Nephron (organoid): ENCODE measurements around the gene CELF5.

Experiments used
- H3K27ac Mint-ChIP-seq, 3 experiments: 2 replicates each; pipeline ENCODE4 v1.8.0; 2020; ENCODE audit warnings: mixed read lengths in 3 of 3, mild to moderate bottlenecking in 2 of 3, moderate library complexity in 1 of 3
- H3K27me3 Mint-ChIP-seq: 2 replicates; pipeline ENCODE4 v1.8.0; 2021; ENCODE audit warnings: low read depth, mild to moderate bottlenecking, moderate library complexity, mixed read lengths
- H3K36me3 Mint-ChIP-seq: 2 replicates; pipeline ENCODE4 v1.8.0; 2020; ENCODE audit warnings: low read depth, mixed read lengths
- H3K4me1 Mint-ChIP-seq: 2 replicates; pipeline ENCODE4 v1.8.0; 2020; ENCODE audit warnings: mixed read lengths
- H3K4me3 Mint-ChIP-seq, 3 experiments: 2 replicates each; pipeline ENCODE4 v1.8.0; 2020; ENCODE audit warnings: mild to moderate bottlenecking in 3 of 3, mixed read lengths in 3 of 3, moderate library complexity in 2 of 3
- H3K9me3 Mint-ChIP-seq: 2 replicates; pipeline ENCODE4 v1.8.0; 2020; ENCODE audit warnings: mixed read lengths
- TF ChIP-seq, protein P1 (sequence below), 3 experiments: fragments of 200-600 bp; sonication (generic); IDR thresholded peaks; one replicate each; pipeline ENCODE4 v1.5.0; 2021; ENCODE audit warnings: antibody characterized with exemption in 3 of 3; ENCODE audit not compliant: unreplicated experiment in 3 of 3

CELF5 gene

GRCh38 chr19:3207461-3208242, 16.8 kb upstream of the CELF5 start:
- H3K36me3 Mint-ChIP-seq, result no peaks in the 10 kb centered on the region
- H3K27ac Mint-ChIP-seq, result no peak overlapping the region

DNA sequence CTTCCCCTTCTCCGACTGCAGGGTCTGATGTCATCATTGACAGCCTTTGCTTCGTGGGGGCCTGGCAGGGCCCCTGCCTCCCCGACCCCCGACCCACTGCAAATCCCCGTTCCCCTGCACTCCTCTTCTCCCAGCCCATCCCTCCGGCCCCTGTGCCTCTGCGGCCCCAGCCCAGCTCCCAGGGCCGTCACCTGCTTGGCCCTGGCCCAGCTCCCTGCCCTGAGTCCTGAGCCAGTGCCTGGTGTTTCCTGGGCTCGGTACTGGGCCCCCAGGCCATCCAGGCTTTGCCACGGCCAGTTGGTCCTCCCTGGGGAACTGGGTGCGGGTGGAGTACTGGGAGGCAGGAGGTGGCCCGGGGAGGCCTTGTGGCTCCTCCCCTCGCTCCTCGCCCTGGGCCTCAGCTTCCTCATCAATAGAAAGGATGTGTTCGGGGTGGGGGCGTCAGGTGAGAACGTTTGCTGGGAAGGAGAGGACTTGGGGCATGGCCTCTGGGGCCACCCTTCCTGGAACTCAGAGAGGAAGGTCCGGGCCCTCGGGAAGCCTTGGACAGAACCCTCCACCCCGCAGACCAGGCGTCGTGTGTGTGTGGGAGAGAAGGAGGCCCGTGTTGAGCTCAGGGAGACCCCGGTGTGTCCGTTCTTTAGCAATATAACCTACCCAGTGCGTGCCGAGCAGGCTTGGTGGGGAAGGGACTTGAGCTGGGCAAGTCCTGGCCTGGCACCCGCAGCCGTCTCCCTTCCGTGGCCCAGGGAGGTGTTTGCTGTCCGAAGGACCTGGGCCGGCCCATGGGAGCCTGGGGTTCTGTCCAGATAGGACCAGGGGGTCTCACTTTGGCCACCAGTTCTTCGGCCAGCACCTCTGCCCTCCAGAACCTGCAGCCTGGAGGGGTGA, 15.9 kb upstream of the CELF5 start:
- Mint-ChIP-seq H3K9me3 (no peaks in the 10 kb centered on the region), H3K36me3 (no peaks in the 10 kb centered on the region), H3K4me1 (no peaks in the 10 kb centered on the region), H3K4me3 (no peak overlapping the region), H3K27ac (no peak overlapping the region), H3K27me3 (no peaks in the 10 kb centered on the region)
- TF ChIP-seq, protein P1, sequence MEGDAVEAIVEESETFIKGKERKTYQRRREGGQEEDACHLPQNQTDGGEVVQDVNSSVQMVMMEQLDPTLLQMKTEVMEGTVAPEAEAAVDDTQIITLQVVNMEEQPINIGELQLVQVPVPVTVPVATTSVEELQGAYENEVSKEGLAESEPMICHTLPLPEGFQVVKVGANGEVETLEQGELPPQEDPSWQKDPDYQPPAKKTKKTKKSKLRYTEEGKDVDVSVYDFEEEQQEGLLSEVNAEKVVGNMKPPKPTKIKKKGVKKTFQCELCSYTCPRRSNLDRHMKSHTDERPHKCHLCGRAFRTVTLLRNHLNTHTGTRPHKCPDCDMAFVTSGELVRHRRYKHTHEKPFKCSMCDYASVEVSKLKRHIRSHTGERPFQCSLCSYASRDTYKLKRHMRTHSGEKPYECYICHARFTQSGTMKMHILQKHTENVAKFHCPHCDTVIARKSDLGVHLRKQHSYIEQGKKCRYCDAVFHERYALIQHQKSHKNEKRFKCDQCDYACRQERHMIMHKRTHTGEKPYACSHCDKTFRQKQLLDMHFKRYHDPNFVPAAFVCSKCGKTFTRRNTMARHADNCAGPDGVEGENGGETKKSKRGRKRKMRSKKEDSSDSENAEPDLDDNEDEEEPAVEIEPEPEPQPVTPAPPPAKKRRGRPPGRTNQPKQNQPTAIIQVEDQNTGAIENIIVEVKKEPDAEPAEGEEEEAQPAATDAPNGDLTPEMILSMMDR (IDR thresholded peaks at IDR 0.05; ENCODE audit: unreplicated experiment in 3 of 3), result no peak

More at GRCh38 chr19:3207461-3208242, 16.8 kb upstream of the CELF5 start:
- no peaks in the 10 kb centered on the region for H3K27me3 Mint-ChIP-seq
- no peaks in the 10 kb centered on the region for H3K4me1 Mint-ChIP-seq
- TF ChIP-seq, protein P1 (IDR thresholded peaks at IDR 0.05; ENCODE audit: unreplicated experiment in 3 of 3), result no peak
- H3K4me3 Mint-ChIP-seq, result no peak overlapping the region
- H3K9me3 Mint-ChIP-seq, result no peaks in the 10 kb centered on the region

DNA sequence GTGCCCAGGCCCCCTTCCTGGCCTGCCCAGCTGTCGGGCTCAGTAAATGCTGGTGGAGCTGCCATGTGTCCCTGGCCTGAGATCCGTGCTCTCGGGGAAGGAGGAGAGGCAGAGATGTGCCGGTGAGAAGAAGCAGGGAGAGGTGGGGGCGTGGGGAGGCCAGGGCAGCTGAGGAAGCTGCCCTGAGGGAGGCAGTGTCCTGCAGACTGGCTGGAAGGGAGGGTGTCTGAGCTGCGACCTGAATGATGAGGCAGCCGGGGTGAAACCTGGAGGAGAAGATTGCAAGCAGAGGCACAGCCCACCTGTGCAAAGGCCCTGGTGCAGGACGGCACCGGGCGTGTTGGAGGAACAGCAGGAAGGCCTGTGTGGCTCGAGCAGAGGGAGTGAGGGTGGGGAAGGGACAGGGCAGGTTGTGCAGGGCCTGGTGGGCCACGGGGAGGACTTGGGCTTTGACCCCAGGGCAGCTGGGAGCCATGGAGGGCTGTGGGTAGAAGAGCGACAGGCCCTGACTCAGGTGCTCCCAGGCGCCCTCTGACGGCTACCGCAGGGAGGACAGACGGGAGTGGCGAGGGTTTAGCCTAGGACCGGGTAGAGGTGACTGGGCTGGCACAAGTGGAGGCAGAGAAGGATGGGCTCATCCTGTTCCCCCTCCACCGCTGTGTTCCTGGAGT, 14.0 kb upstream of the CELF5 start:
- Mint-ChIP-seq H3K36me3 (no peaks in the 10 kb centered on the region), H3K9me3 (no peaks in the 10 kb centered on the region), H3K27ac (no peak overlapping the region), H3K27me3 (no peaks in the 10 kb centered on the region), H3K4me1 (no peaks in the 10 kb centered on the region), H3K4me3 (no peak overlapping the region)
- TF ChIP-seq, protein P1 (IDR thresholded peaks at IDR 0.05; ENCODE audit: unreplicated experiment in 3 of 3), result peak; percentile 40 to 50 (median 43)

GRCh38 chr19:3211191-3211590, 13.3 kb upstream of the CELF5 start:
- TF ChIP-seq, protein P1 (IDR thresholded peaks at IDR 0.05; ENCODE audit: unreplicated experiment in 3 of 3), result no peak
- H3K27ac Mint-ChIP-seq, result no peak overlapping the region
- H3K27me3 Mint-ChIP-seq, result no peaks in the 10 kb centered on the region
- H3K36me3 Mint-ChIP-seq, result no peaks in the 10 kb centered on the region
- H3K9me3 Mint-ChIP-seq, result no peaks in the 10 kb centered on the region
- H3K4me1 Mint-ChIP-seq, result no peaks in the 10 kb centered on the region
- H3K4me3 Mint-ChIP-seq, result no peak overlapping the region

GRCh38 chr19:3213159-3213558, 11.3 kb upstream of the CELF5 start:
- H3K36me3 Mint-ChIP-seq, result no peaks in the 10 kb centered on the region
- H3K4me3 Mint-ChIP-seq, result no peak overlapping the region
- no peaks in the 10 kb centered on the region for H3K9me3 Mint-ChIP-seq

More at GRCh38 chr19:3213159-3213558, 11.3 kb upstream of the CELF5 start:
- Mint-ChIP-seq H3K27me3 (no peaks in the 10 kb centered on the region), H3K4me1 (no peaks in the 10 kb centered on the region), H3K27ac (no peak overlapping the region)
- TF ChIP-seq, protein P1 (IDR thresholded peaks at IDR 0.05; ENCODE audit: unreplicated experiment in 3 of 3), result no peak
